Peyer's patch (tissue), 4 donors: ENCODE results near the gene DHRS3. TPM values are rescaled to one million over a fixed set of nuclear protein-coding genes. Genes with fewer than 3 reads are reported as not detected.
A peak's percentile ranks its signal among the peaks of the same experiment; 100 is the strongest.

Source experiments
- DNase-seq, 3 donors: peaks; one replicate each; pipeline ENCODE4 v3.0.0-alpha.2; 2017 to 2019
- H3K27ac ChIP-seq, 4 donors: fragments of 200-600 bp; sonication (generic); one replicate each; pipeline ENCODE4 v1.5.1; 2016 to 2019
- H3K27me3 ChIP-seq, 2 donors: fragments of 200-600 bp; sonication (generic); one replicate each; pipeline ENCODE4 v1.5.1; 2019
- H3K36me3 ChIP-seq, 3 donors: fragments of 200-600 bp; sonication (generic); one replicate each; pipeline ENCODE4 v1.5.1; 2016 to 2019
- H3K4me1 ChIP-seq, 4 donors: fragments of 200-600 bp; sonication (generic); one replicate each; pipeline ENCODE4 v1.5.1; 2016 to 2019
- H3K4me3 ChIP-seq, 4 donors: fragments of 200-600 bp; sonication (generic); 1 replicate in 3 of 4; 2 replicates in 1 of 4; pipeline ENCODE4 v1.5.1; 2016 to 2019; ENCODE audit warnings: mild to moderate bottlenecking in 1 of 4
- H3K9me3 ChIP-seq, 4 donors: fragments of 200-600 bp; sonication (generic); one replicate each; pipeline ENCODE4 v1.5.1; 2016 to 2019; ENCODE audit warnings: mild to moderate bottlenecking in 1 of 4
- CTCF ChIP-seq, 6 experiments: fragments of 450-650 bp in 4 of 6; fragments of 200-600 bp in 2 of 6; sonication (generic) in 1 of 6; IDR thresholded peaks; one replicate each; pipeline ENCODE4 v1.5.1; 2017 to 2019; ENCODE audit warnings: antibody characterized with exemption in 6 of 6, mild to moderate bottlenecking in 3 of 6, moderate library complexity in 1 of 6
- POLR2A ChIP-seq, 2 donors: fragments of 450-650 bp; IDR thresholded peaks; one replicate each; pipeline ENCODE4 v1.5.1; 2017; ENCODE audit warnings: antibody characterized with exemption in 2 of 2, mild to moderate bottlenecking in 2 of 2, moderate library complexity in 2 of 2
- total RNA-seq, 4 donors: library from RNA; depleted of rRNA; stranded (reverse); fragments of >200 nt; gene quantifications; one replicate each; pipeline ENCODE4 v1.1.0, GENCODE V29; 2016

The DHRS3 gene
- total RNA-seq, 4 donors from 2014 or later: 34.7 to 179 (median 108) TPM

- Histone ChIP-seq H3K9me3 (no peaks in the 10 kb centered on the region), H3K4me3 (no peak overlapping the region), H3K27me3 (no peaks in the 10 kb centered on the region), H3K4me1 (peaks cover 0 to 71% (median 13%) of the 10 kb centered on the region in 4 donors), H3K36me3 (peaks cover 0 to 14% (median 0%) of the 10 kb centered on the region in 3 donors), H3K27ac (peak overlapping the region; percentile 31 to 66 (median 56))
- TF ChIP-seq POLR2A (IDR thresholded peaks at IDR 0.05) (no peak), CTCF (IDR thresholded peaks at IDR 0.05) (no peak)
- no peak for DNase-seq
Measured at GRCh38 chr1:12603224-12603623, 14.8 kb downstream of the DHRS3 start.

DNA sequence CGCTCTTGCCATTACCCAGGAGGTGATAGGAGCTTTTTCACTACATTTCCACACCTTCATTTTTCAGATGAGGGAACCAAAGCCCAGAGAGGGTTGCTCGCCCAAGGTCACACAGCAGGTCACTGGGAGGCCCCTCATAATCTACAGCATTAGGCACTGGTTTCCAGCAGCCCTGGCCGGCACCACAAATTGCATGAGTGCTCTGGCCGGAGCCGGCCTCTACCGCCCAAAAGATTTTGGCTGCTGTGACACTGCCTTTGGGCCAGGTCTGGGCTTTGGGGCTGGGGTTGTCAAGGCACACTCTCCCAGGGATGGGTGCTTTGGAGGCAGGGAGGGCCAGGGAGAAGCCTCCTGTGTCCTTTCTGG, 15.4 kb downstream of the DHRS3 start:
- peaks cover 0 to 10% (median 0%) of the 10 kb centered on the region in 3 donors for H3K36me3 ChIP-seq
- no peaks in the 10 kb centered on the region for H3K27me3 ChIP-seq
- TF ChIP-seq POLR2A (IDR thresholded peaks at IDR 0.05) (no peak), CTCF (IDR thresholded peaks at IDR 0.05) (no peak)
- no peak overlapping the region for H3K4me3 ChIP-seq
- DNase-seq: no peak
- no peaks in the 10 kb centered on the region for H3K9me3 ChIP-seq
- peak overlapping the region in 3 of 4 donors; percentile 17 to 61 (median 42) for H3K27ac ChIP-seq
- H3K4me1 ChIP-seq: peaks cover 0 to 76% (median 15%) of the 10 kb centered on the region in 4 donors

GRCh38 chr1:12601700-12602658, 16.0 kb downstream of the DHRS3 start:
- Histone ChIP-seq H3K27ac (peak overlapping the region in 3 of 4 donors; percentile 17 to 61 (median 42)), H3K9me3 (no peaks in the 10 kb centered on the region), H3K36me3 (peaks cover 0 to 5% (median 0%) of the 10 kb centered on the region in 3 donors), H3K4me1 (peaks cover 0 to 83% (median 15%) of the 10 kb centered on the region in 4 donors), H3K27me3 (no peaks in the 10 kb centered on the region), H3K4me3 (no peak overlapping the region)
- no peak for TF ChIP-seq CTCF (IDR thresholded peaks at IDR 0.05)
- no peak for TF ChIP-seq POLR2A (IDR thresholded peaks at IDR 0.05)
- peak in 1 of 3 donors; percentile 35 for DNase-seq

GRCh38 chr1:12600880-12601633, 17.0 kb downstream of the DHRS3 start:
- peak overlapping the region in 2 of 4 donors; percentile 33 to 38 for H3K27ac ChIP-seq
- no peak for TF ChIP-seq POLR2A (IDR thresholded peaks at IDR 0.05)
- peak in 5 of 6 experiments; percentile 4 to 70 (median 52) for TF ChIP-seq CTCF (IDR thresholded peaks at IDR 0.05)
- H3K27me3 ChIP-seq: no peaks in the 10 kb centered on the region
- peak; percentile 38 to 77 (median 74) for DNase-seq
- H3K36me3 ChIP-seq: no peaks in the 10 kb centered on the region
- H3K4me1 ChIP-seq: peaks cover 3 to 92% (median 20%) of the 10 kb centered on the region in 4 donors
- H3K9me3 ChIP-seq: no peaks in the 10 kb centered on the region
- H3K4me3 ChIP-seq: no peak overlapping the region

DNA sequence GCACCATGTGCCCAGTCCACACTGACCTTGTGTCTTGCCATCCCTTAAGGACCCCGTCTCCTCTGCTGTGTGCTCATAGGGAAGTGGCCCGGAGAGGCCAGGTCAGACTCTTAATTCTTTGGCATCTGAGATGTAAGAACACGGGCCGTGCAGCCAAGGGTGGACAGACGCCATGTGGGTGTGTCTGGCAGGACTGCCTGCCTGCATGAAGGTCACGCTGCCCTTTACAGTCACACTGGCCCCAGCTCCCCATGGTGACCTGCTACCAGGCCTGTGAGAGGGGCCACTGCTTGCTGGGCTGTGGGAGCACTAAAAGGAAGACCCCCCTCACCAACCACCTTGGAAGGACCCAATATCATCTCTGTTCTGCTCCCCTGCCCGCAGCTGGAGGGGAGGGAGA, 17.7 kb downstream of the DHRS3 start:
- Histone ChIP-seq H3K9me3 (no peaks in the 10 kb centered on the region), H3K27me3 (no peaks in the 10 kb centered on the region), H3K4me1 (peaks cover 4 to 100% (median 24%) of the 10 kb centered on the region in 4 donors), H3K27ac (peak overlapping the region in 1 of 4 donors; percentile 33), H3K36me3 (no peaks in the 10 kb centered on the region), H3K4me3 (no peak overlapping the region)
- no peak for DNase-seq
- TF ChIP-seq POLR2A (IDR thresholded peaks at IDR 0.05): no peak
- TF ChIP-seq CTCF (IDR thresholded peaks at IDR 0.05): no peak
